BLaER1 treated with 17β-estradiol and CSF1 and Interleukin-3, amounts not matched to agents 10 nM and 100 nM (cell line): ENCODE results near the gene PDPK1.
"Not testable (repeated sequence)": the region's sequence is repeated elsewhere in the genome, so short reads cannot be mapped to it uniquely, and the experiment has no call there.

Experiments used
- H3K27ac ChIP-seq, 11 experiments: shearing (Covaris generic); formaldehyde crosslinking; 2 replicates each; pipeline ENCODE4 v1.8.1; 2022
- H3K27me3 ChIP-seq, 11 experiments: shearing (Covaris generic); formaldehyde crosslinking; 2 replicates each; pipeline ENCODE4 v1.8.1; 2022
- H3K36me3 ChIP-seq, 11 experiments: shearing (Covaris generic); formaldehyde crosslinking; 2 replicates each; pipeline ENCODE4 v1.8.1; 2022
- H3K4me1 ChIP-seq, 10 experiments: shearing (Covaris generic); formaldehyde crosslinking; 2 replicates each; pipeline ENCODE4 v1.8.1; 2022
- H3K4me2 ChIP-seq, 11 experiments: shearing (Covaris generic); formaldehyde crosslinking; 2 replicates each; pipeline ENCODE4 v1.8.1; 2022
- H3K4me3 ChIP-seq, 10 experiments: shearing (Covaris generic); formaldehyde crosslinking; 2 replicates each; pipeline ENCODE4 v1.8.1; 2022
- H3K9ac ChIP-seq, 11 experiments: shearing (Covaris generic); formaldehyde crosslinking; 2 replicates each; pipeline ENCODE4 v1.8.1; 2022
- H3K9me3 ChIP-seq, 11 experiments: shearing (Covaris generic); formaldehyde crosslinking; replicated peaks in 1 of 11; 2 replicates each; pipeline ENCODE4 v1.8.1; 2022
- H4K20me1 ChIP-seq, 11 experiments: shearing (Covaris generic); formaldehyde crosslinking; 2 replicates each; pipeline ENCODE4 v1.8.1; 2022
- Cebpa-rat ChIP-seq, 11 experiments: shearing (Covaris generic); IDR thresholded peaks; 2 replicates each; pipeline ENCODE4 v1.8.1; 2022

PDPK1 gene

DNA sequence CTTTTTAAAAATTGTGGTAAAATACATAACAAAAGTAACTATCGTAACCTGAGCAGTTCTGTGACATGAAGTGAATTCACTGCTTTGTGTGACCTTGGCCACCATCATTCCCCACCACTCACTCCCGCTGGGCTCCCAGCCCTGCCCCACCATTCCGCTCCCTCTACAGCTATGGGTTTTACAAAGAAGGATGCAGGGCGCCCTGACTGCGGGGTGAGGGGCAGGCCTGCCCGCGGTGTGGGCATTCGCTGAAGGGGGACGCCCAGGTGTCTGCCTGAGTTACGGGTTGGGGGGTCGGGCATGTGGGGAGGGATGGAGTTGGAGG lies 6.5 kb upstream of the PDPK1 start, which contains the start of gene CEMP1:
Gene CEMP1, minus strand, starts transcription at position 38 of the 325 bp plus-strand sequence. CDS start 335 bp downstream, outside the sequence.
- Histone ChIP-seq H3K27me3 (no peaks in the 10 kb centered on the region), H3K9me3 (no peaks in the 10 kb centered on the region), H3K9ac (peak within 1 kb of the TSS; percentile 72 to 89 (median 81)), H3K27ac (peak within 1 kb of the TSS; percentile 56 to 87 (median 78)), H3K36me3 (peaks cover 26 to 46% (median 41%) of the 10 kb centered on the region in 11 experiments), H4K20me1 (peaks cover 0 to 54% (median 4%) of the 10 kb centered on the region in 11 experiments; a peak in 13 of 22 replicates), H3K4me1 (peaks cover 22 to 66% (median 32%) of the 10 kb centered on the region in 10 experiments), H3K4me2 (peak within 1 kb of the TSS; percentile 93 to 100 (median 99)), H3K4me3 (peak within 1 kb of the TSS; percentile 61 to 78 (median 70))
- TF ChIP-seq Cebpa-rat (IDR thresholded peaks at IDR 0.05): no peak

DNA sequence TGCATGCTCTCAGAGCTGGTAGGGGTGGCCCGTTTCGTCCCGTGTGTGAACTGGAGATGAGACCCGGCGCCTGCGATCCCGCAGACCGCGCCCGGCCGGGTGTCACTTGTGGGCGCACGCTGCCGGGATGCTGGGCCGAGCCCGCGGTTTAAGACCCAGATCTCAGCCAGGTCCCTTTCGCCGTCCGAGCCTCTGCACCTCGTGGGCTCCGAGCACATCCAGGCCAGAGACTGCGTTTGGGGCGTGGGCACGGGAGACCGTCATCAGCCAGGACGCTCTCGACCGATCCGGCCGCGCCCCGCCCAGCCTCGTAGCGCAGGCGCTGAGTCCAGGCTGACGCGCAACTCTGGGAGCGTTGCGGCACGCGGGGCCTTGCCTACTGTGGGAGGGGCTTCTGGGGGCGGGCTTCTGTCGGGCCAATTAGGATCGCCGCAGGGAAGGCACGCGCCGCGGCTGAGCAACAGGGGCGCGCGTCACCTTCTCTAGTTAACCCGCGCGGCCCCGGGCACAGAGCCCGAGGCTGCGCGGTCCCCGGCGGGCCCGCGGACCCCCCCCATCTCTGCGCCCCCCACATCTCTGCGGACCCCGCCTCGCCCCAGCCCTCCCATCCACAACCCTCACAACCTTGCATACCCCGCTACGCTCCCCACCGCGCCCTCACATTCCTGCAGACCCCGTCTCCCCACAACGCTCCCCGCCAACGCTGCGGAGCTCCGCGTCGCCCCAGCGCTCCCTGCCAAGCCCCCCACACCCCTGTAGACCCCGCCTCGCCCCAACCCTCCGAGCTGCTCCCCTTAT lies 5.9 kb upstream of the PDPK1 start:
- H3K9me3 ChIP-seq: no peaks in the 10 kb centered on the region
- peak in 1 of 11 experiments; percentile 26; a peak in 1 of 22 replicates for TF ChIP-seq Cebpa-rat (IDR thresholded peaks at IDR 0.05)
- H3K4me1 ChIP-seq: peaks cover 25 to 72% (median 36%) of the 10 kb centered on the region in 10 experiments
- H3K36me3 ChIP-seq: peaks cover 23 to 41% (median 35%) of the 10 kb centered on the region in 11 experiments
- H4K20me1 ChIP-seq: peaks cover 0 to 48% (median 4%) of the 10 kb centered on the region in 11 experiments; a peak in 12 of 22 replicates
- no peaks in the 10 kb centered on the region for H3K27me3 ChIP-seq
- peak overlapping the region; percentile 72 to 89 (median 81) for H3K9ac ChIP-seq
- H3K27ac ChIP-seq: peak overlapping the region; percentile 56 to 87 (median 78)
- peak overlapping the region; percentile 61 to 78 (median 70) for H3K4me3 ChIP-seq
- peak overlapping the region; percentile 93 to 100 (median 99) for H3K4me2 ChIP-seq

DNA sequence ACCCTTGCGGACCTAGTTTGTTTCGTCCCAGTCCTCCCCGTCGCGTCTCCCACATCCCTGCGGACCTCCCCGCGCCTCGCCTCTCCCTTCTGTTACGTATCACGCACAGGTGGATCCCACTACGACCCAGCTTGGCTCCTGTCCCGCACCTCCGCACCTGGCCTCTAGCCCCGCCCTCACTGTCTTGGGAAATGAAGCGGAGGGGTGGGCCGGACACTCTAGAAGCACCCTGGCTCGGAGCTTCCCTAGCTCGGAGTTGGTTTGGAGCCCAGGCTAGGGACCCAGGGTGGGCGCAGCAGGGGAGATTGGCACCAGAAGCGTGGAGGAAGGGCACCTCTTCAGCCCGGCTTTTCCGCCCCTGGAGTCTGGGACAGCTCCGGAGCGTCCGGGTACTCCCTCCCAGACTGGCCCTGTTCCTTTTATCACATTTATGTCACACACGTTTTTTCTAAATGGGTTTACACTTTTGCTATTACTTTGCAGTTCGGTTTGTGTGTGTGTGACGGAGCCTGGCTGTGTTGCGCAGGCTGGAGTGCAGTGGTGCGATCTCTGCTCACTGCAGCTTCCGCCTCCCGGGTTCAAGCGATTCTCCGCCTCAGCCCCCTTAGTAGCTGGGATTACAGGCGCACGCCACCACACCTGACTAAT lies 5.2 kb upstream of the PDPK1 start:
- H3K27ac ChIP-seq: peak overlapping the region; percentile 56 to 87 (median 76)
- peaks cover 0 to 41% (median 4%) of the 10 kb centered on the region in 11 experiments; a peak in 12 of 22 replicates for H4K20me1 ChIP-seq

DNA sequence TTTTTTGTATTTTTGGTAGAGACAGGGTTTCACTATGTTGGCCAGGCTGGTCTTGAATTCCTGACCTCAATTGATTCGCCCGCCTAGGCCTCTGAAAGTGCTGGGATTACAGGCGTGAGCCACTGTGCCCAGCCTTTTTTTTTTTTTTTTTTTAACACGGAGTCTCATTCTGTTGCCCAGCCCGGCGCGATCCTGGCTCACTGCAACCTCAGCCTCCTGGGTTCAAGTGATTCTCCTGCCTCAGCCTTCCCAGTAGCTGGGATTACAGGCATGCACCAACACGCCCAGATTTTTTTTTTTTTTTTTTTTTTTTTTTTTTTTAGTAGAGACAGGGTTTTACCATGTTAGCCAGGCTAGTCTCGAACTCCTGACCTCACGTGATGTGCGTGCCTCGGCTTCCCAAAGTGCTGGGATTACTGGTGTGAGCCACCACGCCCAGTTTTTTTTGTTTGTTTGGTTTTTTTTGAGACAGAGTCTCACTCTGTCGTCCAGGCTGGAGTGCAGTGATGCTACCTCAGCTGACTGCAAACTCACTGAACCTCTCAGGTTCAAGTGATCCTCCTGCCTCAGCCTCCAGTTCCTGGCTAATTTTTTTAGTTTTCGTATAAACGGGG lies 4.6 kb upstream of the PDPK1 start:
- peak overlapping the region; percentile 93 to 100 (median 99) for H3K4me2 ChIP-seq
- not testable (repeated sequence) for H3K27me3 ChIP-seq, H3K9me3 ChIP-seq
- H3K27ac ChIP-seq: peak overlapping the region; percentile 56 to 87 (median 76); a peak in 20 of 22 replicates
- H3K4me1 ChIP-seq: peaks cover 30 to 75% (median 41%) of the 10 kb centered on the region in 10 experiments
- peaks cover 0 to 35% (median 4%) of the 10 kb centered on the region in 11 experiments; a peak in 14 of 22 replicates for H4K20me1 ChIP-seq
- peak overlapping the region; percentile 61 to 78 (median 70) for H3K4me3 ChIP-seq
- H3K36me3 ChIP-seq: peaks cover 12 to 28% (median 22%) of the 10 kb centered on the region in 11 experiments
- H3K9ac ChIP-seq: peak overlapping the region; percentile 72 to 89 (median 81)

More for the DNA sequence above, 5.2 kb upstream of the PDPK1 start:
- Histone ChIP-seq H3K27me3 (no peaks in the 10 kb centered on the region), H3K4me2 (peak overlapping the region; percentile 93 to 100 (median 99)), H3K4me1 (peaks cover 30 to 75% (median 41%) of the 10 kb centered on the region in 10 experiments), H3K4me3 (peak overlapping the region; percentile 61 to 78 (median 70)), H3K9ac (peak overlapping the region; percentile 72 to 89 (median 81)), H3K9me3 (no peaks in the 10 kb centered on the region), H3K36me3 (peaks cover 18 to 34% (median 28%) of the 10 kb centered on the region in 11 experiments)
- TF ChIP-seq Cebpa-rat (IDR thresholded peaks at IDR 0.05): no peak

- TF ChIP-seq Cebpa-rat (IDR thresholded peaks at IDR 0.05): no peak
- H3K9me3 ChIP-seq: no peaks in the 10 kb centered on the region
- H3K4me2 ChIP-seq: peak overlapping the region in 6 of 11 experiments; percentile 93 to 100 (median 98); a peak in 7 of 22 replicates
- H3K36me3 ChIP-seq: peaks cover 5 to 21% (median 16%) of the 10 kb centered on the region in 11 experiments; a peak in 21 of 22 replicates
- H3K27me3 ChIP-seq: no peaks in the 10 kb centered on the region
- H3K9ac ChIP-seq: peak overlapping the region in 2 of 11 experiments; percentile 82 to 89; a peak in 3 of 22 replicates
- H3K27ac ChIP-seq: peak overlapping the region in 1 of 11 experiments; percentile 82; a peak in 3 of 22 replicates
- peaks cover 5 to 33% (median 10%) of the 10 kb centered on the region in 11 experiments; a peak in 21 of 22 replicates for H4K20me1 ChIP-seq
- peaks cover 33 to 75% (median 45%) of the 10 kb centered on the region in 10 experiments for H3K4me1 ChIP-seq
- H3K4me3 ChIP-seq: no peak overlapping the region
Observed at GRCh38 chr16:2533912-2534311, 3.9 kb upstream of the PDPK1 start.

GRCh38 chr16:2534335-2534734 lies 3.5 kb upstream of the PDPK1 start:
- Histone ChIP-seq H3K4me1 (peaks cover 37 to 78% (median 49%) of the 10 kb centered on the region in 10 experiments), H3K4me2 (peak overlapping the region in 2 of 11 experiments; percentile 85 to 97; a peak in 1 of 22 replicates), H3K9ac (0 out of 22 replicates have a peak overlapping the region, but pooled peaks of 1 of the 11 experiments have one; percentile 82), H3K36me3 (peaks cover under 1 to 17% (median 11%) of the 10 kb centered on the region in 11 experiments; a peak in 21 of 22 replicates), H4K20me1 (peaks cover 9 to 33% (median 15%) of the 10 kb centered on the region in 11 experiments; a peak in 21 of 22 replicates)
- not testable (repeated sequence) for H3K27me3 ChIP-seq, H3K4me3 ChIP-seq, H3K27ac ChIP-seq, H3K9me3 ChIP-seq

DNA sequence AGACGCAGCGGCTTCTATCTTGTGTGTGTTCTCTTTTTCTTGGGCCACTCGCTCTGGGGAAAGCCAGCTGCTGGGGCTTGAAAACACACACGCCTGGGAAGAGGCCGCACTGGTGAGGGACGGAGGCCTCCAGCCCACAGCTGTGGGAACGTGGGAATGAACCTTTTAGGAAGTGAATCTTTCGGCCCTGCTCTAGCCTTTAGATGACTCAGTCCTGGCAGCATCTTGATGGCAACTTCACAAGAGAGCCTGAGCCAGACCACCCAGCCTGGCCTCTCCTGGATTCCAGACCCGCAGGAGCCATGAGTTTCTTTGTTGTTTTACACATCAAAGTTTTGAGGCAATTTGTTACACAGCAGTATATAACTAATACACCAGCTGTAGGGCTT lies 2.2 kb upstream of the PDPK1 start:
- peaks cover 49 to 78% (median 58%) of the 10 kb centered on the region in 10 experiments for H3K4me1 ChIP-seq
- H3K36me3 ChIP-seq: peaks cover 0 to 5% (median 0%) of the 10 kb centered on the region in 11 experiments; a peak in 7 of 22 replicates
- H4K20me1 ChIP-seq: peaks cover 20 to 33% (median 27%) of the 10 kb centered on the region in 11 experiments; a peak in 20 of 22 replicates
- no peak overlapping the region for H3K4me3 ChIP-seq
- peak overlapping the region in 5 of 11 experiments; percentile 20 to 92 (median 85); a peak in 8 of 22 replicates for H3K4me2 ChIP-seq
- TF ChIP-seq Cebpa-rat (IDR thresholded peaks at IDR 0.05): no peak
- no peaks in the 10 kb centered on the region for H3K27me3 ChIP-seq
- H3K9me3 ChIP-seq: no peaks in the 10 kb centered on the region
- peak overlapping the region in 1 of 11 experiments; percentile 22; a peak in 1 of 22 replicates for H3K9ac ChIP-seq
- peak overlapping the region in 3 of 11 experiments; percentile 22 to 44 (median 35); a peak in 4 of 22 replicates for H3K27ac ChIP-seq

- Histone ChIP-seq H3K4me3 (peak overlapping the region; percentile 83 to 97 (median 86); a peak in 19 of 20 replicates), H3K4me1 (peaks cover 34 to 58% (median 45%) of the 10 kb centered on the region in 10 experiments), H4K20me1 (peaks cover 38 to 60% (median 49%) of the 10 kb centered on the region in 11 experiments), H3K4me2 (peak overlapping the region; percentile 75 to 92 (median 89)), H3K9ac (peak overlapping the region; percentile 13 to 95 (median 91); a peak in 20 of 22 replicates), H3K27ac (peak overlapping the region in 2 of 11 experiments; percentile 11 to 32; a peak in 2 of 22 replicates)
- not testable (repeated sequence) for H3K9me3 ChIP-seq, H3K27me3 ChIP-seq, H3K36me3 ChIP-seq
Observed at GRCh38 chr16:2539192-2539844, 1.5 kb downstream of the PDPK1 start.

- peaks cover 34 to 52% (median 45%) of the 10 kb centered on the region in 10 experiments for H3K4me1 ChIP-seq
- H4K20me1 ChIP-seq: peaks cover 44 to 66% (median 55%) of the 10 kb centered on the region in 11 experiments
- H3K9me3 ChIP-seq, H3K36me3 ChIP-seq, H3K27me3 ChIP-seq, H3K27ac ChIP-seq: not testable (repeated sequence)
- peak overlapping the region; percentile 75 to 92 (median 89) for H3K4me2 ChIP-seq
- H3K9ac ChIP-seq: peak overlapping the region in 6 of 11 experiments; percentile 88 to 95 (median 91); a peak in 8 of 22 replicates
- H3K4me3 ChIP-seq: peak overlapping the region in 2 of 10 experiments; percentile 85 to 87; a peak in 1 of 20 replicates
Observed at GRCh38 chr16:2539845-2540458, 2.1 kb downstream of the PDPK1 start.

- not testable (repeated sequence) for H3K9ac ChIP-seq
Observed at GRCh38 chr16:2540912-2541311, 3.1 kb downstream of the PDPK1 start.

More at GRCh38 chr16:2540912-2541311, 3.1 kb downstream of the PDPK1 start:
- peaks cover 34 to 48% (median 42%) of the 10 kb centered on the region in 10 experiments for H3K4me1 ChIP-seq
- H3K9me3 ChIP-seq, H3K27me3 ChIP-seq, H3K4me3 ChIP-seq, H3K27ac ChIP-seq: not testable (repeated sequence)
- H3K36me3 ChIP-seq: peaks cover 0 to 16% (median 6%) of the 10 kb centered on the region in 11 experiments; a peak in 9 of 22 replicates
- H3K4me2 ChIP-seq: peak overlapping the region in 10 of 11 experiments; percentile 15 to 92 (median 42); a peak in 14 of 22 replicates
- peaks cover 53 to 76% (median 65%) of the 10 kb centered on the region in 11 experiments for H4K20me1 ChIP-seq
